DMS79 treated with DMSO at 0.1 percent for 48 hours (cell line): ENCODE measurements around the gene PPTC7.
"Not testable (repeated sequence)": the region's sequence is repeated elsewhere in the genome, so short reads cannot be mapped to it uniquely, and the experiment has no call there.

ENCODE experiments used
- DNase-seq: peaks from one replicate; lab custom pipeline; 2025; lab: John Stamatoyannopoulos, UW

The PPTC7 gene, protein sequence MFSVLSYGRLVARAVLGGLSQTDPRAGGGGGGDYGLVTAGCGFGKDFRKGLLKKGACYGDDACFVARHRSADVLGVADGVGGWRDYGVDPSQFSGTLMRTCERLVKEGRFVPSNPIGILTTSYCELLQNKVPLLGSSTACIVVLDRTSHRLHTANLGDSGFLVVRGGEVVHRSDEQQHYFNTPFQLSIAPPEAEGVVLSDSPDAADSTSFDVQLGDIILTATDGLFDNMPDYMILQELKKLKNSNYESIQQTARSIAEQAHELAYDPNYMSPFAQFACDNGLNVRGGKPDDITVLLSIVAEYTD

GRCh38 chr12:110583137-110584059 is at the start of gene PPTC7:
Gene PPTC7, minus strand, starts transcription at chr12:110583318. Its CDS starts 287 bp downstream, at chr12:110583031.
- peak; percentile 94 for DNase-seq

DNA sequence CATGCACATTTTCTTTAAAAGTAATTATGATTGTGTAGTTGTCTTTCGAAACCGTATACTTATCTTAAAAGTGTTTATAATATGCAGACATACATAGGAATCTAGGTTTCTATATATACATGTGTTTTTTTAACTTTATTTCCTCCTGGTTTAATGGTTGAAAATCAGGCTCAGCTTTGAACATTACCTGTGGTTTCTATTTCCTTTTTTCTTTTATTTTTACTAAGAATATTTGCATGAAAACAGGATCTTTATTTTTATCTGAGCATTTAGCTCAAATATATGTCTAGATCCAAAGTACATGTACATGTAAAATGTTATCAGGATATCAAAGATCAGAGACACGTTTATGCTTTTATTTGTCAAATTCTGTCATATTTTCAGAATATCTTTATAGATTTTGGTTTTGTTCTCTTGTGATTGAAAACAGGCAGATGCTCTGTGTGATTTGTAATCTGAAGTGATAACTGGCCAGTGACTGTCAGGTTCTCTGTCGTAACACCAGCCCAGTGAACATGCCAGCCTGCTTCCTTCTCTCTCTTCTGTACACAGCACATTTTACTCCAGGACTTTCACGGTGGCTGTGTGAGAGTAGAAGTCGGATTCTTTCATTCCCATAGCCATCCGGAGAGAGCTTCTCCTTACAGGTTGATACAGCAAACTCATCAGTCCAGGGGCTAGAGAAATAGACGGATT is 44.5 kb upstream of the PPTC7 start:
- DNase-seq, result no peak

- no peak for DNase-seq
Measured at GRCh38 chr12:110622582-110622981, 39.5 kb upstream of the PPTC7 start.

- DNase-seq, result no peak
Measured at GRCh38 chr12:110619534-110619953, 36.4 kb upstream of the PPTC7 start.

DNA sequence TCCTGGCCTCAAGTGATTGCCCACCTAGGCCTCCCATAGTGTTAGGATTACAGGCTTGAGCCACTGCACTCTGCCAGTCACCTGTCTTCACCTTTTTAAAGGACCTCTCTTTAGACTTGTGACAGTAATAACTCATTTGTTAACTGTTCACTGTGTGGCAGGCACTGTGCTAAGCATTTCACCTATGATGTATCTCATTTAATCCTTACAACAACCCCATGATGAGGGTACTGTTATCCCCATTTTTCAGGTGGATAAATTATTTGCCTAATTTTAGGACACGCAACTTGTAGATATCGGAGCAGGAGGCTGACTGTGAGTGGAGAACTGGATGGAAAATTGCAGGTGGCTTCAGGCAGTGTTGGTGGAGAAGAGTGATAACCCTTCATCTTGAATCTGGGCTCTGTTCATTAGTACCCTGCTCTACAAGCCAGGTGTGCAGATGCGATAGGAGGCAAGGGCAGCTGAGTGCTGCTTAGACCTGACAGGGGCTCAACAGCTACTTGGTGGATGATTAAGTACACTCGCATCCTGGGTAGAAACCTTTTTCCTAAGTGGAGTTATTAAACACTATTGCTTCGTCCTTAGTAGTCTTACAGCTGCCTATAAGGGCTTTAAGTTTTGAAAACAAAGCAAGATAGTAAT is 33.5 kb upstream of the PPTC7 start:
- no peak for DNase-seq

- no peak for DNase-seq
Measured at GRCh38 chr12:110615171-110615570, 32.1 kb upstream of the PPTC7 start.

- peak; percentile 93 for DNase-seq
Measured at GRCh38 chr12:110613771-110614684, 30.9 kb upstream of the PPTC7 start, which contains the start of gene TCTN1. Gene TCTN1, plus strand, starts transcription at chr12:110614129. Its CDS starts 54 bp downstream, at chr12:110614183.

GRCh38 chr12:110613071-110613770 is 30.1 kb upstream of the PPTC7 start:
- DNase-seq, result no peak

GRCh38 chr12:110606253-110606611 is 23.1 kb upstream of the PPTC7 start:
- DNase-seq, result no peak

DNA sequence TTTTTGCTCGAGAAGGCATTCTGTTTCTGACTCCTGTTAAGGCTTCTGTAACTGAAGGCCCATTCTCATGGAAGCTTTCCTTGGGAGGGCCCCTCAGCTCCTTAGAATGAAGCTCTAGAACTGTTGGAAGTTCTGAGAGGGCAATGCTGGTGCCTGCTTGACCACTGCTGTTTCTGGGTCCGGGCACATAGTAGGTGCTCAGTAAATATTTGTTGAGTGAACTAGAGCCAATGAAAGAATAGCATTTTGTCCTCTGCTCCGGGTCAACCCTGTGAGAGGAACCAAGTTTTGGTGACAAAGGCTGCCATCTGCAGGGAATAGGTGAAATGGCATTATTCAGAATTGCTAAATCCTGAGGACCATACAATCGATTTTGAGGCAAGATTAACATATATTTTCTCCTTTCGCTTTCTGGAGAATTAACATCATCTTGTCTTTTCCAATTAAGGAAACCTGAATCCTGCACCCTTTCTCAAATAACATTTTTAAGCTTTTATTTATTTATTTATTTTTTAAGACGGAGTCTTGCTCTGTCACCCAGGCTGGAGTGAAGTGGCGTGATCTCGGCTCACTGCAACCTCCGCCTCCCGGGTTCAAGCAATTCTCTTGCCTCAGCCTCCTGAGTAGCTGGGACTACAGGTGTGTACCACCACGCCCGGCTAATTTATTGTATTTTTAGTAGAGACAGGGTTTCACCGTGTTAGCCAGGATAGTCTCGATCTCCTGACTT is 19.1 kb upstream of the PPTC7 start:
- DNase-seq, result peak; percentile 42

GRCh38 chr12:110600254-110600653 is 17.1 kb upstream of the PPTC7 start:
- peak; percentile 22 for DNase-seq

- no peak for DNase-seq
Measured at GRCh38 chr12:110599334-110599733, 16.2 kb upstream of the PPTC7 start.

GRCh38 chr12:110597885-110598284 is 14.8 kb upstream of the PPTC7 start:
- no peak for DNase-seq

DNA sequence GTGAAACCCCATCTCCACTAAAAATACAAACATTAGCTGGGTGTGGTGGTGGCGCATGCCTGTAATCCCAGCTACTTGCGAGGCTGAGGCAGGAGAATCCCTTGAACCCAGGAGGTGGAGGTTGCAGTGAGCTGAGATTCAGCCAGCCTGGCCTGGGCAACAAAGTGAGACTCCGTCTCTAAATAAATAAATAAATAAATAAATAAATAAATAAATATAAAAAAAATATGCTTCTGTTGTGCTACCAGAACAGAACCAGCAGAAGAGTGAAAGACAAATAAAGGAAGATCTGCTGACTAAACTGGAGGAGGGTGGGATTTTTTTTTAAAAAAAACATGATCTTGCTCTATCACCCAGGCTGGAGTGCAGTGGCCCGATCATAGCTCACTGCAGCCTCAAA is 9.8 kb upstream of the PPTC7 start:
- DNase-seq, result not testable (repeated sequence)

DNA sequence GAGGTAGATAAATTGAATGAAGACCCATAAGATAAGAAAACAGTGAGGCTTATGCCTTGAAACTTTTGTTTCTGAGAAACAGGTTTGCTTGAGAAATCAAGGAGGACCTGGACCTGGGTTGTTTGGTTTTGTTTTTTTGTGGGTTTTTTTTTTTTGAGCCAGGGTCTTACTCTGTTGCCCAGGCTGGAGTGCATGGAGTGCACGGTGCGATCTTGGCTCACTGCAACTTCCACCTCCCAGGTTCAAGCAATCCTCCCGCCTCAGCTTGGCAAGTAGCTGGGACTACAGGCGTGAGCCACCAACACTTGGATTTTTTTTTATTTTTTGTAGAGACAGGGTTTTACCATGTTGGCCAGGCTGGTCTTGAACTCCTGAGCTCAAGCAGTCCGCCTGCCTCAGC is 9.0 kb upstream of the PPTC7 start:
- DNase-seq, result no peak

GRCh38 chr12:110591451-110592051 is 8.4 kb upstream of the PPTC7 start:
- peak; percentile 14 for DNase-seq

DNA sequence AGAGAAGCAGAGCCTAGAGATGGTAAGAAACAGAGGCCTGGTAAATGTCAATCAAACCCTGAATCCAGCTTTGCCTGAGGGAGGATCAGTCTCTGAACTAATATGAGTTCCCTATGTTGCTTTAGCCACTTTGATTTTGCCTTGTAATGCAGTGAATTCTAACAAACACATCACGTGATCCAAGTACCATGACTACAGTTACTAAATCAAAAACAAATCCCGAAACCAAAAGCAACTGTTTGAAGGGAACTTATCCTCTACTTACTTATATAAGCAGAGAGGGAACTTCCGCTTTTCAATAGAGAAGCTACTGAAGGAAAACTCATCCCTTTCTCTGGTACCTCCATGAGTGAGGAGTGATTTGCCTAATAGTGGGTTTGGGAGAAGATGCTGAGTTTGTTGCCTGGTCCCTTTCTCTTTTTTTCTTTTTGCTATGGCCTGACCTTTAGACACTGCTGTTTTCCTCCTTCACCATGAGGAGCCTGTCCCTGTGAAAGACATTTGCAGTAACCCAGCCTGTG is 7.7 kb upstream of the PPTC7 start:
- DNase-seq, result no peak

DNA sequence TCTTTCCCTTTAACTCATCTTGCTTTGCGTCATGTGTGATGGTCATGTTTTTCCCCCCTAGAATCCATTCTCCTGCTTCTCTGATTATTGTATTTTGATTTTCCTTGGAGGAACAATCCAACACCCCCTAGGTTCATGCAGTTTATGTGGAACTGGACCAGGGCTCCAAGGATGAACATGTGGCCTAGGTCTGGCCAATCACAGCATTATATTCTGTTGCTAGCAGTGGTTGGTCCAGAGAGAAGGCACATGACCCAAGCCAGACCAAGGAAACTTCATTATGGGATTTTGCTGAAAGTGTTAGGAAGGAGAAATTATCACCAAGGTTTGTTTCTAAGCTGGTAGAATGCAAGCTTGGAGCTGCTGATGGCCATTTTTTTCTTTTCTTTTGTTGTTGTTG is 6.9 kb upstream of the PPTC7 start:
- DNase-seq, result no peak

DNA sequence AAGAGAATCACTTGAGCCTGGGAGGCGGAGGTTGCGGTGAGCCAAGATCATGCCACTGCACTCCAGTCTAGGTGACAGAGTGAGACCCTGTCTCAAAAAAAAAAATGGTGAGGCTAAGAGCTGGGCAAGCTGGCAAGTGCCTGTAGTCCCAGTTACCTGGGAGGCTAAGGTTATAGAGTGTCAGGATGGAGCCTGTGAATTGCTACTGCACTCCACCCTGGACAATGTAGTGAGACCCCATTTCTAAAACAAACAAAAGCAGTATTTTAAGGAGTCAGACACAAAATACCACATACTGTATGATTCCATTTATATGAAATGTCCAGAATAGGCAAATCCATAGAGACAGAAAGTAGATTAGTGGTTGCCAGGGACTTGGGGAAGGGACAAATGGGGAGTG is 4.0 kb upstream of the PPTC7 start:
- not testable (repeated sequence) for DNase-seq
